WTC11 (cell line): ENCODE measurements around the gene TUBB8.
"Not testable (repeated sequence)": the region's sequence is repeated elsewhere in the genome, so short reads cannot be mapped to it uniquely, and the experiment has no call there.

Experiments
- NR3C1 ChIP-seq: sonication (generic); formaldehyde crosslinking; conservative IDR thresholded peaks from 2 replicates; pipeline ENCODE4 v1.8.1; 2023; ENCODE audit warnings: low read depth, mild to moderate bottlenecking, missing genetic modification reagents
- SP1 ChIP-seq: sonication (generic); formaldehyde crosslinking; conservative IDR thresholded peaks from 2 replicates; pipeline ENCODE4 v1.8.1; 2022; ENCODE audit warnings: missing genetic modification reagents
- TEAD4 ChIP-seq: sonication (generic); formaldehyde crosslinking; IDR thresholded peaks from 2 replicates; pipeline ENCODE4 v1.8.0; 2022; ENCODE audit warnings: mild to moderate bottlenecking, missing genetic modification reagents
- ZBTB21 ChIP-seq: sonication (generic); formaldehyde crosslinking; IDR thresholded peaks from 2 replicates; pipeline ENCODE4 v1.8.1; 2023; ENCODE audit warnings: mild to moderate bottlenecking, missing genetic modification reagents, borderline replicate concordance

- not testable (repeated sequence) for TF ChIP-seq TEAD4; NR3C1 (CRISPR knock-in tag); ZBTB21 (CRISPR knock-in tag); SP1 (CRISPR knock-in tag)
Measured at GRCh38 chr10:73543-74265, 24.6 kb upstream of the TUBB8 start.
